GM12874 (cell line): ENCODE measurements around the gene ERICH3.

ENCODE experiments used
- TF ChIP-seq, protein P1 (sequence below): IDR thresholded peaks from 2 replicates; pipeline ENCODE4 v1.5.1; 2011; ENCODE audit warnings: low read depth, mild to moderate bottlenecking, control low read depth, low read length, moderate library complexity; ENCODE audit not compliant: insufficient read depth

Gene ERICH3

DNA sequence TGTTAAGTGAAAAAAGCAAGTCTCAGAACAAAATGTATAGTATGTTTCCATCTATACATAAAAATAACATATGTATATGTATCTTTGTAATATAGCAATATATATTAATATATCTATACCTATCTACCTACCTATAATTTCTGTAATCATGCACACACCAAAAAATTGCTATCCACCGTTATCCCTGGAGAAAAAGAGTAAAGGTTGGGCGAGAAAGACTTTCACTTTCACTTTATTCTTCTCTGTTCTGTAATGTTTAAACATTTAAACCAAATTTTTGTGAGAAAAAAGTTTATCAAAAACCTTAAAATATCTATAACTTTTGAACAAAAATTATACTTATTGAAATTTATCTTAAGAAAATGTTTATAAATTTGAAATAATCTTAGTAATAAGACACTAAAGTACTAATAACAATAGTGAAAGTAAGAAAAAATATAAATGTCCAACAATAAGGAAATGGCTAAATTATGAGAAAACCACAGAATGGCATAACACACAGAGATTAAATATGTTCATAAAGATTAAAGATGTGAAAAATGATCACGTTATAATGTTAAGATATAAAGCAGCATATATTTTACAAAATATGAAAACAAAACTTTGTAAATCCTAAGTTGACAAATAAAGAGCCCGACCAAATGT lies 87.2 kb downstream of the ERICH3 start:
- TF ChIP-seq, protein P1, sequence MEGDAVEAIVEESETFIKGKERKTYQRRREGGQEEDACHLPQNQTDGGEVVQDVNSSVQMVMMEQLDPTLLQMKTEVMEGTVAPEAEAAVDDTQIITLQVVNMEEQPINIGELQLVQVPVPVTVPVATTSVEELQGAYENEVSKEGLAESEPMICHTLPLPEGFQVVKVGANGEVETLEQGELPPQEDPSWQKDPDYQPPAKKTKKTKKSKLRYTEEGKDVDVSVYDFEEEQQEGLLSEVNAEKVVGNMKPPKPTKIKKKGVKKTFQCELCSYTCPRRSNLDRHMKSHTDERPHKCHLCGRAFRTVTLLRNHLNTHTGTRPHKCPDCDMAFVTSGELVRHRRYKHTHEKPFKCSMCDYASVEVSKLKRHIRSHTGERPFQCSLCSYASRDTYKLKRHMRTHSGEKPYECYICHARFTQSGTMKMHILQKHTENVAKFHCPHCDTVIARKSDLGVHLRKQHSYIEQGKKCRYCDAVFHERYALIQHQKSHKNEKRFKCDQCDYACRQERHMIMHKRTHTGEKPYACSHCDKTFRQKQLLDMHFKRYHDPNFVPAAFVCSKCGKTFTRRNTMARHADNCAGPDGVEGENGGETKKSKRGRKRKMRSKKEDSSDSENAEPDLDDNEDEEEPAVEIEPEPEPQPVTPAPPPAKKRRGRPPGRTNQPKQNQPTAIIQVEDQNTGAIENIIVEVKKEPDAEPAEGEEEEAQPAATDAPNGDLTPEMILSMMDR = no peak

DNA sequence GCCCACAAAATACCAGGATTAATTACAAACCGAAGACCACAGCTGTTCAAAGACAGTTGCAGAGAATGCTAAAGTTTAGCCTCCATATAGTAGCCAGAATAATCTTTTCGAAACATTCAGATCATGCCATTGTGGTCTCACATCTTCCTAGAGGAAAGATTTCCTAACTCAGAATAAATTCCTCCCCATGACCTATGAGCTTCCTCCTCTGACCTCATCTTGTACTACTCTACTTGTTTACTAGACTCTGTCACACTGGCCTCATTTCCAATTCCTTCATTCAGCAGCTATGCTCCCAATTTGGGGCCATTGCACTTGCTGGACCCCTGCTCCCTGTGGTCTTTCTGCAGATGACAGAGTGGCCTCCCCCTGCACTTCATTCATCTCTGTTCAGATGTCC lies 89.4 kb downstream of the ERICH3 start:
- TF ChIP-seq, protein P1 = no peak

- TF ChIP-seq, protein P1 = no peak
Measured at GRCh38 chr1:74583397-74583796, 90.2 kb downstream of the ERICH3 start.

GRCh38 chr1:74579425-74579824 lies 94.2 kb downstream of the ERICH3 start:
- TF ChIP-seq, protein P1 = no peak

DNA sequence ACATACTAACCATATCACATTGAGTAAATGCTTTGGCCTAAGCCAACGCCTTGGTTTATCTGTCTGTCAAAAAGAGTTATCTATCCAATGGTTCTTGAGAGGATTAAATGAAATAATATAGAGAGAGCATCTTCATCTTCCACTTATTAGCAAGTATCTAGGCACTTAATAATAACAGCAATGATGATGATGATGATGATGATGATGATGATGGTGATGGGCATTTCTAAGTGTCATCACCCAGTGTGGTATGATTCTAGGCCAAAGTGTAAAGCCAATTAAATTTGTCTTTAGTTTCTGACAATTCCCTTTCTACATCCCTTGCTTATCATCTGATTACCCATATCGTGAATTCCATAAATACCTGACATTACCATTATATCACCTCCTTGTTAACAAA lies 95.5 kb downstream of the ERICH3 start:
- TF ChIP-seq, protein P1 = no peak

- TF ChIP-seq, protein P1 = no peak
Measured at GRCh38 chr1:74571891-74572290, 101.7 kb downstream of the ERICH3 start.

DNA sequence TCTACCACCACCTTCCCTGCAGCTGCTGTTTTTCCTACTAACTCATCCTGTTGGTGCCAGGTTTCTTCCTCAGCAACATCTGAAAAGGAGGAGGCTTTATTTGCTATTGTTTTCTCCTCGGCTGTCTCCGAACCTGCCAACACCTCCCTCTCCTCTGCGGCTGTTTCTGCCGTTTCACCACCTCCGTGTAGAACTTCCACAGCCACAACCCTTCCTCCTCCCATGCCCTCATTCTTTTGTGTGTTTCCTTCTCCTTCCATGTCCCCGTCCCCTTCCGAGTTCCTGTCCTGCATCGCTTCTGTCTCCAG lies 102.1 kb downstream of the ERICH3 start:
- TF ChIP-seq, protein P1 = no peak
